ENCODE measurements around the gene AMOTL2.

The AMOTL2 gene

GRCh38 chr3:134374105-134374790 lies at the start of gene AMOTL2:
Gene AMOTL2, minus strand, starts transcription at chr3:134374447. Its CDS starts 3,014 bp downstream, at chr3:134371433.
- peak within 1 kb of the TSS; percentile 98 for H3K9ac ChIP-seq (ENCODE audit: low read length)
- H3K27ac ChIP-seq (ENCODE audit: low read depth, low read length), result peak within 1 kb of the TSS; percentile 100
- peaks cover 21% of the 10 kb centered on the region for H3K27me3 ChIP-seq (ENCODE audit: control insufficient read depth, insufficient read depth, low read length)
- peaks cover 34% of the 10 kb centered on the region for H3K36me3 ChIP-seq (ENCODE audit: control insufficient read depth, insufficient read depth, low read length)
- peaks cover 69% of the 10 kb centered on the region for H3K4me1 ChIP-seq (ENCODE audit: control insufficient read depth, insufficient read depth, low read length)
- peak within 1 kb of the TSS; percentile 89 for H3K4me3 ChIP-seq (ENCODE audit: low read depth, low read length)
- H3K9me3 ChIP-seq (ENCODE audit: control insufficient read depth, insufficient read depth, low read depth, low read length), result no peaks in the 10 kb centered on the region

GRCh38 chr3:134423153-134423552 lies 48.9 kb upstream of the AMOTL2 start:
- Histone ChIP-seq H3K9ac (ENCODE audit: low read length) (no peak overlapping the region), H3K4me1 (ENCODE audit: control insufficient read depth, insufficient read depth, low read length) (peaks cover 22% of the 10 kb centered on the region), H3K36me3 (ENCODE audit: control insufficient read depth, insufficient read depth, low read length) (no peaks in the 10 kb centered on the region), H3K27ac (ENCODE audit: low read depth, low read length) (no peak overlapping the region), H3K27me3 (ENCODE audit: control insufficient read depth, insufficient read depth, low read length) (no peaks in the 10 kb centered on the region), H3K4me3 (ENCODE audit: low read depth, low read length) (no peak overlapping the region), H3K9me3 (ENCODE audit: control insufficient read depth, insufficient read depth, low read depth, low read length) (no peaks in the 10 kb centered on the region)

GRCh38 chr3:134419960-134420321 lies 45.7 kb upstream of the AMOTL2 start:
- Histone ChIP-seq H3K9ac (ENCODE audit: low read length) (no peak overlapping the region), H3K9me3 (ENCODE audit: control insufficient read depth, insufficient read depth, low read depth, low read length) (no peaks in the 10 kb centered on the region), H3K27me3 (ENCODE audit: control insufficient read depth, insufficient read depth, low read length) (no peaks in the 10 kb centered on the region), H3K4me3 (ENCODE audit: low read depth, low read length) (no peak overlapping the region), H3K27ac (ENCODE audit: low read depth, low read length) (no peak overlapping the region), H3K36me3 (ENCODE audit: control insufficient read depth, insufficient read depth, low read length) (no peaks in the 10 kb centered on the region), H3K4me1 (ENCODE audit: control insufficient read depth, insufficient read depth, low read length) (peaks cover 17% of the 10 kb centered on the region)

GRCh38 chr3:134419214-134419959 lies 45.1 kb upstream of the AMOTL2 start:
- no peaks in the 10 kb centered on the region for H3K9me3 ChIP-seq (ENCODE audit: control insufficient read depth, insufficient read depth, low read depth, low read length)
- no peaks in the 10 kb centered on the region for H3K36me3 ChIP-seq (ENCODE audit: control insufficient read depth, insufficient read depth, low read length)
- no peak overlapping the region for H3K4me3 ChIP-seq (ENCODE audit: low read depth, low read length)
- no peak overlapping the region for H3K9ac ChIP-seq (ENCODE audit: low read length)
- H3K27me3 ChIP-seq (ENCODE audit: control insufficient read depth, insufficient read depth, low read length), result no peaks in the 10 kb centered on the region
- peaks cover 17% of the 10 kb centered on the region for H3K4me1 ChIP-seq (ENCODE audit: control insufficient read depth, insufficient read depth, low read length)
- no peak overlapping the region for H3K27ac ChIP-seq (ENCODE audit: low read depth, low read length)

GRCh38 chr3:134409041-134409440 lies 34.8 kb upstream of the AMOTL2 start:
- H3K36me3 ChIP-seq (ENCODE audit: control insufficient read depth, insufficient read depth, low read length), result no peaks in the 10 kb centered on the region
- H3K4me3 ChIP-seq (ENCODE audit: low read depth, low read length), result no peak overlapping the region
- peaks cover 6% of the 10 kb centered on the region; the same call in 1 of the 2 replicates for H3K9me3 ChIP-seq (ENCODE audit: control insufficient read depth, insufficient read depth, low read depth, low read length)
- no peak overlapping the region; the same call in 1 of the 2 replicates for H3K27ac ChIP-seq (ENCODE audit: low read depth, low read length)
- peaks cover 51% of the 10 kb centered on the region for H3K4me1 ChIP-seq (ENCODE audit: control insufficient read depth, insufficient read depth, low read length)
- no peak overlapping the region for H3K9ac ChIP-seq (ENCODE audit: low read length)
- peaks cover 43% of the 10 kb centered on the region for H3K27me3 ChIP-seq (ENCODE audit: control insufficient read depth, insufficient read depth, low read length)

- Histone ChIP-seq H3K4me1 (ENCODE audit: control insufficient read depth, insufficient read depth, low read length) (peaks cover 51% of the 10 kb centered on the region), H3K36me3 (ENCODE audit: control insufficient read depth, insufficient read depth, low read length) (no peaks in the 10 kb centered on the region), H3K9me3 (ENCODE audit: control insufficient read depth, insufficient read depth, low read depth, low read length) (peaks cover 21% of the 10 kb centered on the region), H3K27me3 (ENCODE audit: control insufficient read depth, insufficient read depth, low read length) (peaks cover 48% of the 10 kb centered on the region), H3K27ac (ENCODE audit: low read depth, low read length) (peak overlapping the region; percentile 84; the same call in 1 of the 2 replicates), H3K9ac (ENCODE audit: low read length) (peak overlapping the region; percentile 91), H3K4me3 (ENCODE audit: low read depth, low read length) (peak overlapping the region; percentile 74)
These were observed 33.0 kb upstream of the AMOTL2 start for GRCh38 chr3:134407239-134407625.

- Histone ChIP-seq H3K9ac (ENCODE audit: low read length) (peak overlapping the region; percentile 91), H3K27ac (ENCODE audit: low read depth, low read length) (peak overlapping the region; percentile 84; the same call in 1 of the 2 replicates), H3K4me1 (ENCODE audit: control insufficient read depth, insufficient read depth, low read length) (peaks cover 51% of the 10 kb centered on the region), H3K9me3 (ENCODE audit: control insufficient read depth, insufficient read depth, low read depth, low read length) (peaks cover 28% of the 10 kb centered on the region), H3K27me3 (ENCODE audit: control insufficient read depth, insufficient read depth, low read length) (peaks cover 48% of the 10 kb centered on the region), H3K4me3 (ENCODE audit: low read depth, low read length) (peak overlapping the region; percentile 74), H3K36me3 (ENCODE audit: control insufficient read depth, insufficient read depth, low read length) (no peaks in the 10 kb centered on the region)
These were observed 32.3 kb upstream of the AMOTL2 start for GRCh38 chr3:134406331-134407238.

GRCh38 chr3:134404366-134404885 lies 30.2 kb upstream of the AMOTL2 start:
- no peak overlapping the region for H3K9ac ChIP-seq (ENCODE audit: low read length)
- peaks cover 31% of the 10 kb centered on the region for H3K9me3 ChIP-seq (ENCODE audit: control insufficient read depth, insufficient read depth, low read depth, low read length)
- no peak overlapping the region for H3K27ac ChIP-seq (ENCODE audit: low read depth, low read length)
- H3K36me3 ChIP-seq (ENCODE audit: control insufficient read depth, insufficient read depth, low read length), result no peaks in the 10 kb centered on the region
- no peak overlapping the region for H3K4me3 ChIP-seq (ENCODE audit: low read depth, low read length)
- peaks cover 37% of the 10 kb centered on the region for H3K4me1 ChIP-seq (ENCODE audit: control insufficient read depth, insufficient read depth, low read length)
- peaks cover 48% of the 10 kb centered on the region for H3K27me3 ChIP-seq (ENCODE audit: control insufficient read depth, insufficient read depth, low read length)

GRCh38 chr3:134397755-134398154 lies 23.5 kb upstream of the AMOTL2 start:
- no peak overlapping the region for H3K9ac ChIP-seq (ENCODE audit: low read length)
- no peak overlapping the region for H3K4me3 ChIP-seq (ENCODE audit: low read depth, low read length)
- H3K27me3 ChIP-seq (ENCODE audit: control insufficient read depth, insufficient read depth, low read length), result 0 out of 2 replicates have a peak, but pooled peaks cover 3% of the 10 kb centered on the region
- H3K27ac ChIP-seq (ENCODE audit: low read depth, low read length), result no peak overlapping the region
- peaks cover 15% of the 10 kb centered on the region for H3K9me3 ChIP-seq (ENCODE audit: control insufficient read depth, insufficient read depth, low read depth, low read length)
- no peaks in the 10 kb centered on the region for H3K4me1 ChIP-seq (ENCODE audit: control insufficient read depth, insufficient read depth, low read length)
- H3K36me3 ChIP-seq (ENCODE audit: control insufficient read depth, insufficient read depth, low read length), result no peaks in the 10 kb centered on the region

GRCh38 chr3:134395103-134395502 lies 20.9 kb upstream of the AMOTL2 start:
- H3K4me3 ChIP-seq (ENCODE audit: low read depth, low read length), result no peak overlapping the region
- no peaks in the 10 kb centered on the region for H3K9me3 ChIP-seq (ENCODE audit: control insufficient read depth, insufficient read depth, low read depth, low read length)

More at GRCh38 chr3:134395103-134395502, 20.9 kb upstream of the AMOTL2 start:
- H3K27me3 ChIP-seq (ENCODE audit: control insufficient read depth, insufficient read depth, low read length), result 0 out of 2 replicates have a peak, but pooled peaks cover 3% of the 10 kb centered on the region
- H3K4me1 ChIP-seq (ENCODE audit: control insufficient read depth, insufficient read depth, low read length), result no peaks in the 10 kb centered on the region
- H3K36me3 ChIP-seq (ENCODE audit: control insufficient read depth, insufficient read depth, low read length), result no peaks in the 10 kb centered on the region
- H3K27ac ChIP-seq (ENCODE audit: low read depth, low read length), result no peak overlapping the region
- H3K9ac ChIP-seq (ENCODE audit: low read length), result no peak overlapping the region
